Skin of body (tissue), 2 donors: ENCODE results near the gene C1GALT1. TPM values are rescaled to one million over a fixed set of nuclear protein-coding genes. Genes with fewer than 3 reads are reported as not detected.
"Not testable (repeated sequence)": the region's sequence is repeated elsewhere in the genome, so short reads cannot be mapped to it uniquely, and the experiment has no call there.

ENCODE experiments used
- DNase-seq: peaks from one replicate; lab custom pipeline; 2025; lab: John Stamatoyannopoulos, UW
- total RNA-seq: library from RNA; depleted of rRNA; stranded (reverse); fragments of >200 nt; gene quantifications from one replicate; pipeline ENCODE4 v1.2.3, GENCODE V29; 2014

The C1GALT1 gene
- total RNA-seq, 1 donor from 2014 or later = 16.8 TPM

GRCh38 chr7:7166318-7166717 lies 16.0 kb upstream of the C1GALT1 start:
- DNase-seq = no peak

- DNase-seq = no peak
These were observed 13.0 kb upstream of the C1GALT1 start for GRCh38 chr7:7169296-7169695.

- no peak for DNase-seq
These were observed 8.2 kb upstream of the C1GALT1 start for GRCh38 chr7:7173956-7174632.

- no peak for DNase-seq
These were observed 7.2 kb upstream of the C1GALT1 start for GRCh38 chr7:7175075-7175695.

GRCh38 chr7:7176406-7177043 lies 5.8 kb upstream of the C1GALT1 start:
- peak; percentile 31 for DNase-seq

- no peak for DNase-seq
These were observed 5.3 kb upstream of the C1GALT1 start for GRCh38 chr7:7177044-7177517.

- DNase-seq = no peak
These were observed 4.3 kb upstream of the C1GALT1 start for GRCh38 chr7:7178081-7178480.

GRCh38 chr7:7178906-7179305 lies 3.4 kb upstream of the C1GALT1 start:
- DNase-seq = no peak

- no peak for DNase-seq
These were observed 1.5 kb upstream of the C1GALT1 start for GRCh38 chr7:7180725-7181449.

GRCh38 chr7:7181519-7182155 lies 707 bp upstream of the C1GALT1 start:
- DNase-seq = no peak

- no peak for DNase-seq
These were observed 905 bp downstream of the C1GALT1 start for GRCh38 chr7:7183061-7183837.

GRCh38 chr7:7183838-7184463 lies 1.6 kb downstream of the C1GALT1 start:
- DNase-seq = no peak

GRCh38 chr7:7185371-7185989 lies 3.1 kb downstream of the C1GALT1 start:
- no peak for DNase-seq

- DNase-seq = no peak
These were observed 5.7 kb downstream of the C1GALT1 start for GRCh38 chr7:7188091-7188490.

GRCh38 chr7:7188742-7189141 lies 6.4 kb downstream of the C1GALT1 start:
- no peak for DNase-seq

GRCh38 chr7:7190142-7190541 lies 7.8 kb downstream of the C1GALT1 start:
- DNase-seq = no peak

GRCh38 chr7:7191137-7191536 lies 8.8 kb downstream of the C1GALT1 start:
- DNase-seq = no peak

GRCh38 chr7:7192798-7193788 lies 10.7 kb downstream of the C1GALT1 start:
- not testable (repeated sequence) for DNase-seq
